ENCODE data around the gene KRABD2.

DNA sequence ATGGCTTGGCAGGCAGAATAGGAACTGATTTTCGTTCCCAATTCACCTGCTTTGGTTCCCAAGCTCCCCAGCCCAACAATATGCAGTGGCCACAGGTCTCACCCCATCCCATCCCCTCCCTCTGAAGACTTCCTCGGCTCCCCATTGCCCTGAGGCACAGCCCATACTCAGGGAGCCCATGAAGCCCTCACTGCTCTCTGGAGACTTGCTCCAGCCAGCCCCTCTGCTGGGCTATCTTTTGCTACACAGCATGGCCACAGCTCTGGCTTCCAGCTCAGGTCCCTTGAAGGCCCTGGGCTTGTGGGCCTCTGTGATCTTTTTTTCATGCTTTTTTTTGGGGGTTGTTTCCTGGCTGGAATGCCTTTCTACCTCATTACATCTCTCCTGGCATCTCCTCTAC, 29.7 kb upstream of the KRABD2 start:
- no peak for TF ChIP-seq EP300 (IDR thresholded peaks at IDR 0.05)
- TF ChIP-seq, protein P1, sequence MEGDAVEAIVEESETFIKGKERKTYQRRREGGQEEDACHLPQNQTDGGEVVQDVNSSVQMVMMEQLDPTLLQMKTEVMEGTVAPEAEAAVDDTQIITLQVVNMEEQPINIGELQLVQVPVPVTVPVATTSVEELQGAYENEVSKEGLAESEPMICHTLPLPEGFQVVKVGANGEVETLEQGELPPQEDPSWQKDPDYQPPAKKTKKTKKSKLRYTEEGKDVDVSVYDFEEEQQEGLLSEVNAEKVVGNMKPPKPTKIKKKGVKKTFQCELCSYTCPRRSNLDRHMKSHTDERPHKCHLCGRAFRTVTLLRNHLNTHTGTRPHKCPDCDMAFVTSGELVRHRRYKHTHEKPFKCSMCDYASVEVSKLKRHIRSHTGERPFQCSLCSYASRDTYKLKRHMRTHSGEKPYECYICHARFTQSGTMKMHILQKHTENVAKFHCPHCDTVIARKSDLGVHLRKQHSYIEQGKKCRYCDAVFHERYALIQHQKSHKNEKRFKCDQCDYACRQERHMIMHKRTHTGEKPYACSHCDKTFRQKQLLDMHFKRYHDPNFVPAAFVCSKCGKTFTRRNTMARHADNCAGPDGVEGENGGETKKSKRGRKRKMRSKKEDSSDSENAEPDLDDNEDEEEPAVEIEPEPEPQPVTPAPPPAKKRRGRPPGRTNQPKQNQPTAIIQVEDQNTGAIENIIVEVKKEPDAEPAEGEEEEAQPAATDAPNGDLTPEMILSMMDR (IDR thresholded peaks at IDR 0.05): no peak
